HepG2 (cell line): ENCODE data around the gene GCM1.

Source experiments
- CTCF ChIP-seq: sonication (generic); formaldehyde crosslinking; IDR thresholded peaks from 2 replicates; pipeline ENCODE4 v1.5.0; 2020; ENCODE audit warnings: mild to moderate bottlenecking, missing genetic modification reagents, moderate library complexity
- ETV6 ChIP-seq: sonication (generic); formaldehyde crosslinking; conservative IDR thresholded peaks from 2 replicates; pipeline ENCODE4 v1.4.0; 2020; ENCODE audit warnings: missing genetic modification reagents
- MEIS2 ChIP-seq: sonication (generic); formaldehyde crosslinking; IDR thresholded peaks from 2 replicates; pipeline ENCODE4 v1.9.0; 2021; ENCODE audit warnings: mild to moderate bottlenecking, missing genetic modification reagents
- POLR2G ChIP-seq: fragments of 200-400 bp; formaldehyde crosslinking; IDR thresholded peaks from 2 replicates; pipeline ENCODE4 v1.6.1; 2018; ENCODE audit warnings: mild to moderate bottlenecking, low read depth, low read length, moderate library complexity
- SOX6 ChIP-seq, 2 experiments: fragments of 450-650 bp in 1 of 2; sonication (generic) in 1 of 2; formaldehyde crosslinking in 1 of 2; IDR thresholded peaks; 2 replicates each; pipeline versions ENCODE4 v1.4.0 to v1.6.1; 2017 to 2020; ENCODE audit warnings: antibody characterized with exemption in 1 of 2, mild to moderate bottlenecking in 1 of 2, missing genetic modification reagents in 1 of 2
- SRF ChIP-seq: IDR thresholded peaks from 2 replicates; pipeline ENCODE4 v1.6.1; 2011; ENCODE audit warnings: mild to moderate bottlenecking, low read depth, low read length, moderate library complexity
- TBP ChIP-seq: sonication (generic); formaldehyde crosslinking; IDR thresholded peaks from 2 replicates; pipeline ENCODE4 v1.5.0; 2020; ENCODE audit warnings: missing genetic modification reagents
- ZFP37 ChIP-seq: sonication (generic); formaldehyde crosslinking; IDR thresholded peaks from 2 replicates; pipeline ENCODE4 v1.4.0; 2020; ENCODE audit warnings: missing genetic modification reagents, borderline replicate concordance
- ZNF75D ChIP-seq: sonication (generic); formaldehyde crosslinking; IDR thresholded peaks from 2 replicates; pipeline ENCODE4 v1.8.1; 2023; ENCODE audit warnings: missing genetic modification reagents, mild to moderate bottlenecking, borderline replicate concordance

GRCh38 chr6:53113742-53114141 is 34.9 kb downstream of the GCM1 start:
- TF ChIP-seq MEIS2 (CRISPR knock-in tag) (no peak), CTCF (CRISPR knock-in tag) (no peak), SOX6 (IDR thresholded peaks at IDR 0.05) (no peak), SOX6 (CRISPR knock-in tag; IDR thresholded peaks at IDR 0.05) (peak; percentile 67; the same call in 1 of the 2 replicates), SRF (peak; percentile 89), ZFP37 (CRISPR knock-in tag) (no peak), TBP (CRISPR knock-in tag) (no peak), ZNF75D (CRISPR knock-in tag) (no peak), ETV6 (no peak), POLR2G (no peak)
